ENCODE measurements around the gene NBL1.

The NBL1 gene, protein sequence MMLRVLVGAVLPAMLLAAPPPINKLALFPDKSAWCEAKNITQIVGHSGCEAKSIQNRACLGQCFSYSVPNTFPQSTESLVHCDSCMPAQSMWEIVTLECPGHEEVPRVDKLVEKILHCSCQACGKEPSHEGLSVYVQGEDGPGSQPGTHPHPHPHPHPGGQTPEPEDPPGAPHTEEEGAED

GRCh38 chr1:19643602-19644394 is at the start of gene NBL1:
Gene NBL1 (plus strand): TSS chr1:19644311. CDS start chr1:19655031, 10,720 bp downstream.
- no peak for DNase-seq (ENCODE audit: low read depth)
- TF ChIP-seq CTCF (conservative IDR thresholded peaks at IDR 0.05; ENCODE audit: low read depth, low read length): no peak
- H3K4me3 ChIP-seq (ENCODE audit: low read length): peak within 1 kb of the TSS; percentile 53

DNA sequence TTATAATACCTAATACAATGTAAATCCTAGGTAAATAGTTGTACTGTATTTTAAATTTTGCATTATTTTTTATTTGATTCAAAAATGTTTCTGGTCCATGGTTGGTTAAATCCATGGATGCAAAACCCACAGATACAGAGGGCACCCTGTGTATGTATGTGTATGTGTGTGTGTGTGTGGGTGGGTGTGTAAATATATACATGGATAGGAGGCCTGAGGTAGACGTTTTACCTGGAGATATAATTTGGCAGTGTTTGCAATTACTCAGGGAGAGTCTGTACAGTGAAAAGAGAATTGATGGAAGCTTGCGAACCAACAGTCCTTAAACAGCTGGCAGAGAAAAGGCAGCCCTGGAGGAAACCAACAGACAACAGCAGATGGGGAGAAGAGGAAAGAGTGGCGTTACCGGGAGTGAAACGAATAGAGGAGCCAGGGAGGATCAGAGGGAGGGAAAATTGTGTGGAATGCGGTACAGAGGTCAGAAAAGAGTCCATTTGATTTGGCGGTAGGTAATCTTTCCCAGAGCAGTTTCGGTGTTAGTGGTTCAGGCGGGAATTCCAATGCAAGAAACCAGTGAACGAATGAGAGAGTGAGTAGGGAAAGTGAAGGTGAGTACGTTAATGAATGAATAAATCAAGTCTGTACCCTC is 47.9 kb upstream of the NBL1 start:
- DNase-seq (ENCODE audit: low read depth): peak; percentile 9
- TF ChIP-seq CTCF (conservative IDR thresholded peaks at IDR 0.05; ENCODE audit: low read depth, low read length): no peak
- peak overlapping the region; percentile 86 for H3K4me3 ChIP-seq (ENCODE audit: low read length)

DNA sequence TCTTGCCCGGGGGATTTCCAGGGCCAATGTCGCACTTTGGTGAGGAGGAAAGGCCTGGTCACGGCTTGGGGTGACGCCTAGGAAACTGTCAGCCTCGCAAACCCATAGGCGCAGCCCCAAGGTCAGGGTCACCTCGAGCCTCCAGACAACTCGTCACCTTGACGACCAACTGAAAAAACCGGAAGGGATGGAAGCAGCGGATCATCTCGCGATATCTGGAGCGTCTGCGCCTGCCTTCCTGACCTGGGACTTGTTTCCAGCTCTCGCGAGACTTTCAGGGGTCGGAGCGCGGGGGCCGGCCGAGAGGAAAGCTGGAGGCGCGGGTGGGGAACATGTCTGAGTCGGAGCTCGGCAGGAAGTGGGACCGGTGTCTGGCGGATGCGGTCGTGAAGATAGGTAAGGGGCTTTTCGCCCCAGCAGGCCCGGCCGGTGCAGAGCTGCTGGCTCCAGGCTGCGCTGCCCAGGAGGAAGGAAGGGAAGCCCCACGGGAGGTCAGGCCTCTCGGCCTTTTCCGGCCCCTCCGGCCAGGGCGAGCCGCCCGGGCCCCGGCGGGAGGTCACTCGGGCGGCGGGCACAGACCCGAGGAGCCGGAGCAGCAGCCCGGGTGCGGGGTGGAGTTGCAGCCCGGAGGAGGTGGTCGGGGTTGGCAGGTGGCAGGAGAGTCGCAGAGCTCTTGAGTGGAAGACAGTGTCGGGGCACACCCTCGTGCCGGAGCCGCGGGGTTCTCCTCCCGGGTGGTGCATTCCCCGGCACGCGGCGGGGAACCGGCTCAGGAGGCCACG is 47.2 kb upstream of the NBL1 start:
- peak; percentile 93 for DNase-seq (ENCODE audit: low read depth)

DNA sequence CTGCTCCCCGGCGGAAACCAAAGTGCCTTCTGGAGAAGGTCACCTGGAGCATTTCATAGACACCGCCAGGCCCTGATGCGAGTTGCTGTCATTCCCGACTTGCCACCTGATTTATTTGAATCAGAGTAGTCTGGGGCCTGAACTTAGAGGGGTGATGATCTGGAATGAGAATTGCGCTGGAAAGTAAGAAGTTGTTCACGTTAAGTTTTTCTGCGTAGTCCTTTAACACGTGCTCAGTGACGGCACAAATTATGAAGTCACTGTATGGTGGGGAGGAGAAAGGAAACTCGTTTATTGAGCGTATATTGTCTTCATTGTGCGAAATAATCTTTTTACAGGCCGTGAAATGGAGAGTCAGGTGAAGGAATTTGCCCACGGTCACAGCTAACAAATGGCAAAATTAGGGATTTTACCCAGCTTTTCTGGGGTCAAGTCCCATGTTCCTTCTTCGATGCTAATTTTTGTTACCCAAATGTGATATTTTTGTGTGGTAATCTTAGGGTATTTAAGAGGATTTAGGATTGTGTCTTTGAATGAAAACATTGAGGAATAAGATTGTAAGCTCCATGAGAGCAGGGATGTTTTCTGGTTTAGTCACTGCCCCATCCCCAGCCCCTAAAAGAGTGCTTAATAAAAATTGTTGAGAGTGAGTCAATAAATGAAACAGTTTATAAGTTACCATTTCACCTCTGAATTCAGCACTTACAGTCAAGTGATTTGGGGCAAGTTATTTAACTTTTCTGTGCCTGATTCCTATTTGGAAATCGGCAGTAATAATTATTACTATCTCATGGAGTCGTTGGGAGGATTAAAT is 46.4 kb upstream of the NBL1 start:
- H3K4me3 ChIP-seq (ENCODE audit: low read length): peak overlapping the region; percentile 86
- peak; percentile 13 for DNase-seq (ENCODE audit: low read depth)
- no peak for TF ChIP-seq CTCF (conservative IDR thresholded peaks at IDR 0.05; ENCODE audit: low read depth, low read length)

More for the DNA sequence above, 47.2 kb upstream of the NBL1 start:
- no peak for TF ChIP-seq CTCF (conservative IDR thresholded peaks at IDR 0.05; ENCODE audit: low read depth, low read length)
- H3K4me3 ChIP-seq (ENCODE audit: low read length): peak overlapping the region; percentile 86

DNA sequence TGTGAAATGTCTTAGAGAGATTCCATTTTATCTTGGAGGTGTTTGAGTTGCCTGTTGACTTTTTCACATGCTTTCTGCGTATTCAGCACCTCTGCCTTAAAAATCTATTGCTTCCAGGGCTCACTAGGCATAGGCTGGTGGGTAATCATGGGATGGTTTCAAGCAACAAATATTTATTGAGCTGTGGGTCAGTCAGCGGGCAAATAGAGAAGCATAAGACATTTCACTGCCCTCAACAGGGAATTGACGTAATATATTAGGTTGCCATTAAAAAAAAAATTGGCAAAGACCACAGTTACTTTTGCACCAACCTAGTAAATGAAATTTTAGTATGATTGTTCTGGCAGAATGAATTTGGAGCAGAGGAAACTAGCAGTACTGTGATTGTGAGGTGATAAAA is 44.3 kb upstream of the NBL1 start:
- no peak for DNase-seq (ENCODE audit: low read depth)
- TF ChIP-seq CTCF (conservative IDR thresholded peaks at IDR 0.05; ENCODE audit: low read depth, low read length): no peak
- no peak overlapping the region for H3K4me3 ChIP-seq (ENCODE audit: low read length)

DNA sequence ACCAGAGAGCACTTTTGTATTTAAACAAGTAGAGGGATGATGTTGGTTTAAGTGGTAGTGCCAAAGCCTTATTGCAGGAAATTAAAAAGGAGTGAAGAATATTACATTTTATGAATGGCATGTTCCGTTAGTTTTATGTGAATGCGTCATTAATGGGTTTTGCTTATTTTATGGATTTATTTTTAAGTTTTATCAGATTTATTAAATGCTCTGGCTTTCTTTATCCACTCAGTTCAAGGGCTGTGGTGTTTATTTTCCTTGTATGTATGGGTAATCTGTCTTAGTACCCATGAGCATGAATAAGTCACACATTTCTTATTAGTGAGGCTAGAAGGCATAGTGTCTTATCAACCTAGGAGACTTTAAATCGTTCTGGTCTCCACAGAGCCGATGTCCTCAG is 41.6 kb upstream of the NBL1 start:
- no peak for TF ChIP-seq CTCF (conservative IDR thresholded peaks at IDR 0.05; ENCODE audit: low read depth, low read length)
- H3K4me3 ChIP-seq (ENCODE audit: low read length): no peak overlapping the region
- no peak for DNase-seq (ENCODE audit: low read depth)
